ENCODE results near the gene CDH4.

DNA sequence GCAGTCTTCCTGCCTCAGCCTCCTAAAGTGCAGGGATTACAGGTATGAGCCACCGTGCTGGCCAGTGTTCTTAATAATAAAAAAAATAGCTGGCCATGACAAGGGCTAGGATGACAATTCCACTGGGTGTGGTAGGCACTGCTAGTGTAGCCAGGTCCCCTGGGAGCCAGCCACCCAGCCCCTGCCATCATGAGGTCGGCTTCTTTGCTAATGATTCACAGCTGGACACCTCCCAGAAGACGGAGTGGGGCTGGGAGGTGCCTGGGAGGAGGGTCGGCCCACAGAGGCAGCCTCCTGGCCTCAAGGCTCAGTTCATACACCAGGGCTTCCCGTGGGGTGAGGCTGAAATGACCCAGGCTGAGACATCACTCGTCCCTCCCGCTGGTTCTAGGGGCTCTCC lies 583.2 kb downstream of the CDH4 start:
- TF ChIP-seq CTCF (IDR thresholded peaks at IDR 0.05; ENCODE audit: insufficient read depth, low read length) = no peak
- no peak for TF ChIP-seq POLR2AphosphoS5 (IDR thresholded peaks at IDR 0.05; ENCODE audit: low read depth)
